Peyer's patch (tissue), 4 donors: ENCODE measurements around the gene VPS50.

ENCODE experiments used
- POLR2A ChIP-seq, 2 donors: fragments of 450-650 bp; IDR thresholded peaks; one replicate each; pipeline ENCODE4 v1.5.1; 2017; ENCODE audit warnings: antibody characterized with exemption in 2 of 2, mild to moderate bottlenecking in 2 of 2, moderate library complexity in 2 of 2
- TF ChIP-seq, protein P1 (sequence below), 6 experiments: fragments of 450-650 bp in 4 of 6; fragments of 200-600 bp in 2 of 6; sonication (generic) in 1 of 6; IDR thresholded peaks; one replicate each; pipeline ENCODE4 v1.5.1; 2017 to 2019; ENCODE audit warnings: antibody characterized with exemption in 6 of 6, mild to moderate bottlenecking in 3 of 6, moderate library complexity in 1 of 6

DNA sequence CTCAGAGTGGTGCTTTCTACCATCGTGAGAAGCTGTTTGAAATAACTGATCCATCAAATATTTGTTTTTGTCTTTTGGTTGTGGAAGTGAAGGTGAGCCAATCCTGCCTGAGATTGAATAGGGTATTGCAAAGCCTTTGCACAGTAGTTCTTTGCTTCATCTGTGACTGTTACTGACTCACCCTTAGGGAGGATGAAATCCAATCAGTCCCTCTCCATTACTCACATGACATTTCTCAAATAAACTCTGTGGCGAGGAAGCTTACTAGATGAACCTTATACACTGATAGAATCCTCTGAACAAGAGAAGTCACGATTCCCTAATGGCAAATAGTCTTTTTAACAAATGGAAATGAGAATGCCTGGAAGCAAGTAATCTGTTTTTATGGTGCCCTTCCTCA lies 37.8 kb upstream of the VPS50 start:
- TF ChIP-seq, protein P1, sequence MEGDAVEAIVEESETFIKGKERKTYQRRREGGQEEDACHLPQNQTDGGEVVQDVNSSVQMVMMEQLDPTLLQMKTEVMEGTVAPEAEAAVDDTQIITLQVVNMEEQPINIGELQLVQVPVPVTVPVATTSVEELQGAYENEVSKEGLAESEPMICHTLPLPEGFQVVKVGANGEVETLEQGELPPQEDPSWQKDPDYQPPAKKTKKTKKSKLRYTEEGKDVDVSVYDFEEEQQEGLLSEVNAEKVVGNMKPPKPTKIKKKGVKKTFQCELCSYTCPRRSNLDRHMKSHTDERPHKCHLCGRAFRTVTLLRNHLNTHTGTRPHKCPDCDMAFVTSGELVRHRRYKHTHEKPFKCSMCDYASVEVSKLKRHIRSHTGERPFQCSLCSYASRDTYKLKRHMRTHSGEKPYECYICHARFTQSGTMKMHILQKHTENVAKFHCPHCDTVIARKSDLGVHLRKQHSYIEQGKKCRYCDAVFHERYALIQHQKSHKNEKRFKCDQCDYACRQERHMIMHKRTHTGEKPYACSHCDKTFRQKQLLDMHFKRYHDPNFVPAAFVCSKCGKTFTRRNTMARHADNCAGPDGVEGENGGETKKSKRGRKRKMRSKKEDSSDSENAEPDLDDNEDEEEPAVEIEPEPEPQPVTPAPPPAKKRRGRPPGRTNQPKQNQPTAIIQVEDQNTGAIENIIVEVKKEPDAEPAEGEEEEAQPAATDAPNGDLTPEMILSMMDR (IDR thresholded peaks at IDR 0.05), result no peak
- no peak for TF ChIP-seq POLR2A (IDR thresholded peaks at IDR 0.05)
